ENCODE results near the gene ANKRD44. TPM values are rescaled to one million over a fixed set of nuclear protein-coding genes. Genes with fewer than 3 reads are reported as not detected.
"Not testable (repeated sequence)": the region's sequence is repeated elsewhere in the genome, so short reads cannot be mapped to it uniquely, and the experiment has no call there.

Gene ANKRD44
- total RNA-seq, 4 donors from 2014 or later, result 1.8 to 6.3 (median 3.0) TPM

DNA sequence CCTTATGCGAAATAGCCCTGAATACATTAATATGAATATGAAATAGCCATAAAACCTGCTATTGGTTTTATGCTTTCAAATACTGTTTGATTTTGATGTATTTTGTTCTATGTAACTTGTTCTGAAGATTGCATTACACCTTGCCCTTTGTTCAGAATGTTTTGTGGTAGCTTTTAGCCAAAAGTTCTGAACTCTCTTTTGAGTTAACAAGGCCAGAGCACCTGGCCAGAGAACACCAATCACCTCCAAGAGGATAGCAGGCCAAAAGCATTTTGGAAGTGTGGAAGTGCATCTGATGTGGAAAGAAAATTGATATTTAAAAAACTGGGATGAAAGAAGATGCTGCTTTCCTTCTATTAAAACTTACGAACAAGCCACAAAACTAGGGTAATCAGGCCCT, 297.5 kb downstream of the ANKRD44 start:
- Histone ChIP-seq H3K4me3 (no peak overlapping the region), H3K27ac (no peak overlapping the region), H3K27me3 (no peaks in the 10 kb centered on the region), H3K4me1 (peaks cover 0 to 3% of the 10 kb centered on the region in 2 donors), H3K9me3 (no peaks in the 10 kb centered on the region), H3K36me3 (no peaks in the 10 kb centered on the region)
- ATAC-seq, result no peak
- TF ChIP-seq, protein P1, sequence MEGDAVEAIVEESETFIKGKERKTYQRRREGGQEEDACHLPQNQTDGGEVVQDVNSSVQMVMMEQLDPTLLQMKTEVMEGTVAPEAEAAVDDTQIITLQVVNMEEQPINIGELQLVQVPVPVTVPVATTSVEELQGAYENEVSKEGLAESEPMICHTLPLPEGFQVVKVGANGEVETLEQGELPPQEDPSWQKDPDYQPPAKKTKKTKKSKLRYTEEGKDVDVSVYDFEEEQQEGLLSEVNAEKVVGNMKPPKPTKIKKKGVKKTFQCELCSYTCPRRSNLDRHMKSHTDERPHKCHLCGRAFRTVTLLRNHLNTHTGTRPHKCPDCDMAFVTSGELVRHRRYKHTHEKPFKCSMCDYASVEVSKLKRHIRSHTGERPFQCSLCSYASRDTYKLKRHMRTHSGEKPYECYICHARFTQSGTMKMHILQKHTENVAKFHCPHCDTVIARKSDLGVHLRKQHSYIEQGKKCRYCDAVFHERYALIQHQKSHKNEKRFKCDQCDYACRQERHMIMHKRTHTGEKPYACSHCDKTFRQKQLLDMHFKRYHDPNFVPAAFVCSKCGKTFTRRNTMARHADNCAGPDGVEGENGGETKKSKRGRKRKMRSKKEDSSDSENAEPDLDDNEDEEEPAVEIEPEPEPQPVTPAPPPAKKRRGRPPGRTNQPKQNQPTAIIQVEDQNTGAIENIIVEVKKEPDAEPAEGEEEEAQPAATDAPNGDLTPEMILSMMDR (IDR thresholded peaks at IDR 0.05 in 4 of 5, conservative IDR thresholded peaks at IDR 0.05 in 1 of 5), result no peak
- TF ChIP-seq POLR2A (IDR thresholded peaks at IDR 0.05), result no peak
- in situ Hi-C loops (cut with MboI; ENCODE audit: low sequenced_read_pairs in 4 of 4) (loop anchor here in 2 of 4 donors (10.0 to 25.0 kb wide), 2 partner anchors 299 to 372 kb away; partner anchors contain the start of gene ANKRD44 (in 2 of the 2)), intact Hi-C loops (cut with DNase I; ENCODE audit: low total_unique reads) (loop anchor here (5.0 kb wide), 3 partner anchors 99 to 364 kb away; partner anchors contain the start of gene ANKRD44)
- no peak for DNase-seq

DNA sequence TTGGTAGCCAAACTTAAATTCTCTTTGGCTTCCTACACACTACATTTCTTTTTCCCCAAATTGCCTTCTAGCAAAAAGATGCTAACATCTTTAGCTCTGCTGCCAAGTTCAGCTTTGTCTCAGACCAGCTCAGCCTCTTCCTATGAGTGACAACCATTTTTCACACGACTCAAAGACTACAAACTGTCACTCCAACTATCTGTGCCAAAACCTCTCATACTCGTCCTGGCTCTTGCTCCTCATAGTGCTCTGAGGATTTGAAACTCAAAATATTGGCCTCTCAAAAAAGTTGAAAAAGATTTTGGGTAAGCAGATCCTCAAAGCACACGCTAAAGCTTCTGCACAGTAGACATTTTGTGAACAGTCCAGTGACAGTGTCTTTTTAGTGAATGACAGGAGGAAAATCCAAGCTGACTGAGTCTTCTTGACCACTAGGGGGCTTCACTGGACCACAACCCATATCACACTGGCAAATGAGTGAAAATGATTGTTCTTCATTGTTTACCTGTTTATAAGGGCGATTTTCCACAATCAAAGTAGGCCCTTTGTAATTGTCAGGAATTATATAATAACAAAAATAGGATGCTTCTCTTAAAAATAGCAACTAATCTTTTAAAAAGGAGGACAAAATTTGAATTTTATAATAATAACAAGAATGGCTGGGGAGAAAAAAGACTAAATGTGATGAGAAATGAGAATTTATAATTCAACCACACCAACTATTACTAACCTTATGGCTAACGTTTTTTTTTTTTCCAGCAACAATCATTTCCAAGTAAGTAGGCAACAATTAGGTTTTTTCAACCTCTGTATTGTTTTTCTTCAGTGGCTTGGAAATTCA, 298.6 kb downstream of the ANKRD44 start:
- TF ChIP-seq, protein P1 (IDR thresholded peaks at IDR 0.05 in 4 of 5, conservative IDR thresholded peaks at IDR 0.05 in 1 of 5), result peak; percentile 58 to 77 (median 64)
- TF ChIP-seq POLR2A (IDR thresholded peaks at IDR 0.05), result no peak
- H3K27ac ChIP-seq, result no peak overlapping the region
- H3K36me3 ChIP-seq, result no peaks in the 10 kb centered on the region
- H3K27me3 ChIP-seq, result no peaks in the 10 kb centered on the region
- in situ Hi-C loops (cut with MboI; ENCODE audit: low sequenced_read_pairs in 4 of 4), result loop anchor here in 2 of 4 donors (10.0 to 25.0 kb wide), 2 partner anchors 300 to 373 kb away; partner anchors contain the start of gene ANKRD44 (in 2 of the 2)
- H3K4me3 ChIP-seq, result no peak overlapping the region
- H3K9me3 ChIP-seq, result no peaks in the 10 kb centered on the region
- ATAC-seq (peak; percentile 56 to 75), DNase-seq (no peak)
- peaks cover 0 to 3% of the 10 kb centered on the region in 2 donors for H3K4me1 ChIP-seq
- intact Hi-C loops (cut with DNase I; ENCODE audit: low total_unique reads), result loop anchor here (1.0 to 5.0 kb wide), 4 partner anchors 100 to 365 kb away; partner anchors contain the start of gene ANKRD44

DNA sequence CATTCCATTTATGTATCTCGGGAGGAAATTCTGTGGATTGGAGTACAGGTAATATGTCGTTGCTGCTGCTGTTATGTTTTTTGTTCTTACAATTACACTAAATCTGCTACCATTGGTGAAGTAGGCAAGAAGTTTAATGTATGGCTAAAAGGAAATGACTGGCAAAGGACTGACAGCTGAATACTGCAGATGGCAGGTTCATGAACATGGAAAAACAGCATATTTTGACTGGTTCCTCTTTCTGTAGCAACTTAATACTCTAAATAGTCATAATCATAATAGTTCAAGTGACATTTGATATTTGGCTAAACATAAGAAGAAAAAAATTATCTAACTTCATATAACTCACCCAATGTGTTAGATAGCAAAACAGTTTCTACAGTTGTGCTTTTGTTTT, 299.6 kb downstream of the ANKRD44 start:
- Histone ChIP-seq H3K36me3 (no peaks in the 10 kb centered on the region), H3K27ac (no peak overlapping the region), H3K27me3 (no peaks in the 10 kb centered on the region), H3K9me3 (no peaks in the 10 kb centered on the region), H3K4me3 (no peak overlapping the region), H3K4me1 (peaks cover 0 to 3% of the 10 kb centered on the region in 2 donors)
- in situ Hi-C loops (cut with MboI; ENCODE audit: low sequenced_read_pairs in 4 of 4) (loop anchor here in 2 of 4 donors (10.0 to 25.0 kb wide), 2 partner anchors 301 to 374 kb away; partner anchors contain the start of gene ANKRD44 (in 2 of the 2)), intact Hi-C loops (cut with DNase I; ENCODE audit: low total_unique reads) (loop anchor here (5.0 kb wide), 3 partner anchors 101 to 366 kb away; partner anchors contain the start of gene ANKRD44)
- ATAC-seq (no peak), DNase-seq (no peak)
- TF ChIP-seq, protein P1 (IDR thresholded peaks at IDR 0.05 in 4 of 5, conservative IDR thresholded peaks at IDR 0.05 in 1 of 5), result no peak
- no peak for TF ChIP-seq POLR2A (IDR thresholded peaks at IDR 0.05)

DNA sequence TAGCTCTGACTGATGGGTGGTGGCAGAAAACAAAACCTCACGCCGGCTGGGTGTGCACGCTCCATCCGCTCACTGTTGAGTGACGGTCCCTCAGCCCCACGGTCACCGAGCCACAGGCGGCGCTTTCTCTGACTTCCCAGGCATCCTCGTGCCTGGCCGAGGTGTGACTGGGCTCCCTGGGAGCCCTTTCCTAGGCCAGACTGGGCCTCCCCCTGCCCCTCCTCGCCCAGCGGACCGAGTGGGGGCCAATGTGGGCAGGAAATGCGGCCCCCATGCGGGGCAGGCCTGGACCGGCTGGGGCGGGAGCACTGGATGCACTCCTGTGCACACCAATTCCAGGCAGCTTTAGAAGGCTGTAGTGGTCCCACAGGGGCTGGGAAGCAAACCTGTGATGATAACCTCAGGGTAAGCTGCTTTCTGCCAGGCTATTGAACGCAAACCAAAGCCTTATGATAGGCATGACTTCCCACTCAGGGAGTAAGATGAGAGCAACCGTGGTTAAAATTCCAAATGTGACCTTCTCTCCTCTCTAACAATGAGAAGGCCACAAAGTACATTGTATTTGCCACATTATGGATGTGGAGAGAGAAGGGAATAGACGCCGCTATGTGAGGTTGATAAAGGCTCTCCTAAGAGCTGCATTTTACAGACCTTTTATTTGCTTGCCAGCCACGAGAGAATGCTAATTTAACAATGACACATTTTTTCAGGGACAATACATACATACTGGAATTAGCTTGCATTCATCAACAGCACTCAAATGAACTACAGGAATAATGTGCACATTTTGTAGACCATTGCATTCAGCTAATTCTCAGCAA, 300.2 kb downstream of the ANKRD44 start:
- in situ Hi-C loops (cut with MboI; ENCODE audit: low sequenced_read_pairs in 4 of 4) (loop anchor here in 2 of 4 donors (10.0 to 25.0 kb wide), 2 partner anchors 302 to 374 kb away; partner anchors contain the start of gene ANKRD44 (in 2 of the 2)), intact Hi-C loops (cut with DNase I; ENCODE audit: low total_unique reads) (loop anchor here (5.0 kb wide), 3 partner anchors 102 to 367 kb away; partner anchors contain the start of gene ANKRD44)
- H3K36me3 ChIP-seq, result no peaks in the 10 kb centered on the region

DNA sequence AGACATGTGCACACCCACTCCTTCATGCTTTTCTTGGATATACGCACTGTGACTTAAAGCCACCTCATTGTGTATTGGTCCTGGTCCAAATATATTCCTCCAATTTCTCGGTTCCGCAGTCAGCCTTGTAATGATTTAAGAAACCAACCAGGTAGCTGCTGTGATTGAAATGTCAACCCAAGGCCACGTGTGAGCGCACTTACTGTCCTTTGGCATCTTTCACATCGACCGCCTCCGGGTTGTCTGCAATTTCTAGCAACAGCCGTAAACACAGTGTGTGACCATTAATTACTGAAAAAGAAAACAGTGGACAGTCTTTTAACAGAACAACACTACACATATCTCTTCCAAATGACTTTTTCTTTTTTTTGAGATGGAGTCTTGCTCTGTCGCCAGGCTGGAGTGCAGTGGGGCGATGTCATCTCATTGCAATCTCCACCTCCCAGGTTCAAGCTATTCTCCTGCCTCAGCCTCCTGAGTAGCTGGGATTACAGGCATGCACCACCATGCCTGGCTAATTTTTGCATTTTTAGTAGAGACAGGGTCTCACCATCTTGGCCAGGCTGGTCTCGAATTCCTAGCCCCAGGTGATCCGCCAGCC, 301.7 kb downstream of the ANKRD44 start:
- H3K36me3 ChIP-seq; H3K4me3 ChIP-seq; H3K27me3 ChIP-seq; DNase-seq; ATAC-seq; H3K4me1 ChIP-seq; H3K9me3 ChIP-seq; H3K27ac ChIP-seq; intact Hi-C loops (cut with DNase I; ENCODE audit: low total_unique reads): not testable (repeated sequence)
- in situ Hi-C loops (cut with MboI; ENCODE audit: low sequenced_read_pairs in 4 of 4), result loop anchor here in 2 of 4 donors (10.0 to 25.0 kb wide), 2 partner anchors 303 to 376 kb away; partner anchors contain the start of gene ANKRD44 (in 2 of the 2)

More for the DNA sequence above, 300.2 kb downstream of the ANKRD44 start:
- Histone ChIP-seq H3K27ac (no peak overlapping the region), H3K4me3 (no peak overlapping the region), H3K4me1 (peaks cover 0 to 3% of the 10 kb centered on the region in 2 donors), H3K27me3 (no peaks in the 10 kb centered on the region), H3K9me3 (no peaks in the 10 kb centered on the region)
- DNase-seq (no peak), ATAC-seq (no peak)
- TF ChIP-seq POLR2A (IDR thresholded peaks at IDR 0.05), result no peak
- TF ChIP-seq, protein P1 (IDR thresholded peaks at IDR 0.05 in 4 of 5, conservative IDR thresholded peaks at IDR 0.05 in 1 of 5), result no peak

Measured in gastrocnemius medialis (tissue), 4 donors.